Thymus (tissue), 11 donors: Measurements from ENCODE around the gene ILK. TPM values are rescaled to one million over a fixed set of nuclear protein-coding genes. Genes with fewer than 3 reads are reported as not detected.
A peak's percentile ranks its signal among the peaks of the same experiment; 100 is the strongest.

Experiments
- DNase-seq, 9 donors: peaks; one replicate each; pipeline ENCODE4 v3.0.0-alpha.2; 2013; ENCODE audit warnings: low spot score in 9 of 9, low read depth in 6 of 9, missing footprints in 1 of 9
- H3K27ac ChIP-seq, 2 donors: one replicate each; pipeline ENCODE4 v1.5.1; 2013; ENCODE audit warnings: control low read depth in 1 of 2, low read depth in 1 of 2, low read length in 1 of 2, mild to moderate bottlenecking in 1 of 2, moderate library complexity in 1 of 2
- H3K27me3 ChIP-seq, 2 donors: one replicate each; pipeline ENCODE4 v1.5.1; 2013; ENCODE audit warnings: low read length in 1 of 2; ENCODE audit not compliant: control insufficient read depth in 2 of 2, insufficient read depth in 1 of 2
- H3K36me3 ChIP-seq, 2 donors: one replicate each; pipeline ENCODE4 v1.5.1; 2013; ENCODE audit warnings: low read length in 1 of 2, mild to moderate bottlenecking in 1 of 2, moderate library complexity in 1 of 2; ENCODE audit not compliant: control insufficient read depth in 2 of 2, insufficient read depth in 2 of 2
- H3K4me1 ChIP-seq, 2 donors: one replicate each; pipeline ENCODE4 v1.5.1; 2013; ENCODE audit warnings: low read length in 2 of 2; ENCODE audit not compliant: control insufficient read depth in 2 of 2, insufficient read depth in 2 of 2
- H3K4me3 ChIP-seq, 2 donors: one replicate each; pipeline ENCODE4 v1.5.1; 2013; ENCODE audit warnings: low read length in 2 of 2, control low read depth in 1 of 2, mild to moderate bottlenecking in 1 of 2
- H3K9me3 ChIP-seq, 2 donors: one replicate each; pipeline ENCODE4 v1.5.1; 2013; ENCODE audit warnings: low read length in 1 of 2, mild to moderate bottlenecking in 1 of 2; ENCODE audit not compliant: control insufficient read depth in 2 of 2, insufficient read depth in 1 of 2
- WGBS: extraction: QIAGEN DNeasy Blood & Tissue Kit; methylation state at CpG from one replicate; pipeline ENCODE4 v1.1.7; 2013; 5-methylcytosine and 5-hydroxymethylcytosine counted together
- polyA plus RNA-seq: library from polyadenylated mRNA; stranded (reverse); fragments of 200-250 nt; gene quantifications from one replicate; pipeline ENCODE4 v1.2.3, GENCODE V29; 2013
- total RNA-seq: library from RNA; stranded (reverse); fragments of 120-200 nt; gene quantifications from one replicate; pipeline ENCODE4 v1.2.4, GENCODE V29; 2013
- donor health status: healthy.

ILK gene
- total and polyA plus RNA-seq, 2 donors: 68.6 to 74.6 TPM

DNA sequence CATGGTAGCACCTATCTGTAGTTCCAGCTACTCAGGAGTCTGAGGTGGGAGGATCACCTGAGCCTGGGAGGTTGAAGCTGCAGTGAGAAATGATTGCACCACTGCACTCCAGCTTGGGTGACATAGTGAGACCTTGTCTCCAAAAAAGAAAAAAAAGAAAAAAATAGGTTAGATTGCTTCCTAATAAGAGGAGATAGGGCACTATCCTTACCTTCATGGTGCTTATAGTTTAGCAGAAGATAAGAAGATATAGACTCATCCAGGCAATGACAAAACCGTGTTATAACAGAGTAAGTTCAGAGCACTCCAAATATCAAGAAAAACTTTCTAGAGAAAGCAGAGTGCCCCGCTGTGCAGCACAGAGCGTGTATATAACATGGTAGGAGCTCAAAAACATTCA, 42.3 kb upstream of the ILK start:
- H3K4me3 ChIP-seq: no peak overlapping the region
- H3K36me3 ChIP-seq: no peaks in the 10 kb centered on the region
- no peaks in the 10 kb centered on the region for H3K4me1 ChIP-seq
- DNase-seq: no peak
- no peak overlapping the region for H3K27ac ChIP-seq
- 95% methylated on average over 3 of the region's 3 CpGs for WGBS
- no peaks in the 10 kb centered on the region for H3K9me3 ChIP-seq
- no peaks in the 10 kb centered on the region for H3K27me3 ChIP-seq

DNA sequence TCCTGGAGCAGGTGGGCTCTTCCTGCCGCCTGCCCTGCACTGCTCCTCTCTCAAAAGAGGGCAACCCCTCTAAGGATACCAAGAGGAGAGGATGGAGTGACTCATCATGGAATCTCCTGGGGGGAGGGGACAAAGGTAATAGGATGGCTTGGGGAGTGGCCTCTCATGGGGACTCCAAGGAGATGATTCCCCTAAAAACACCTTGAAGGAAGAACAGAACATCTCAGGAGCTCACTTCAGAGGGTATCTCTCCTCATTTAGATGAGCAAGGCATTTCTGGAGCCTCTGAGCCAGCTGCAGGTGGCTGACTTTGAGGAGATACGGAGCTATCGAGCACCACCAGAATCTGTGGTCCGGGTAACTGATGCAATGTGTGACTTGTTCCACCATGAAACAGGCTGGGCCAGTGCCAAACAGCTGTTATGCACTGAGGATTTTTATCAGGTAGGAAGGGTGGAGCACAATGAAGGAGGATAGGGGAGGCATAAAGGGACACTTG, 40.4 kb upstream of the ILK start:
- no peak for DNase-seq
- Histone ChIP-seq H3K27ac (no peak overlapping the region), H3K4me1 (no peaks in the 10 kb centered on the region), H3K27me3 (no peaks in the 10 kb centered on the region), H3K36me3 (no peaks in the 10 kb centered on the region), H3K4me3 (no peak overlapping the region), H3K9me3 (no peaks in the 10 kb centered on the region)
- WGBS: 94% methylated on average over 4 of the region's 4 CpGs

DNA sequence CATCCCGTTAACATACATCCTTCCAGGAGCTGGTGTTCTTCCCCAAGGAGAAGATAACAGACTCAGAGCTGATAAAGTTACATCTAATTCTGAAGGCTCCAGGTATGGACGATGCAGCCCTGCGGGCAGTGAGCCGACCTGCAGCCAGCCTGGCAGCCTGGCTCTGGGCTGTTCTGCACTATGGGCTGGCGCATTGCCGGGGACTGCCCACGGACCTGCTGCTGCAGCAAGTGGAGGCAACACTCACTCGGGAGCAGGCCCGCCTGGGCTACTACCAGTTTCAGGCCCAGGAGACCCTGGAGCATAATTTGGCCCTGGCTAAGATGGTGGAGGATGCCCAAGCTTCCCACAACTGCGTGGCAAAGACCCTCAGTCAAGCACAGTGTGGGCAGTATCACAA, 39.9 kb upstream of the ILK start:
- no peaks in the 10 kb centered on the region for H3K9me3 ChIP-seq
- WGBS: 92% methylated on average over 10 of the region's 10 CpGs
- H3K27me3 ChIP-seq: no peaks in the 10 kb centered on the region
- peaks cover 0 to 3% of the 10 kb centered on the region in 2 donors for H3K4me1 ChIP-seq
- no peak for DNase-seq
- H3K36me3 ChIP-seq: no peaks in the 10 kb centered on the region
- H3K4me3 ChIP-seq: no peak overlapping the region
- no peak overlapping the region for H3K27ac ChIP-seq

DNA sequence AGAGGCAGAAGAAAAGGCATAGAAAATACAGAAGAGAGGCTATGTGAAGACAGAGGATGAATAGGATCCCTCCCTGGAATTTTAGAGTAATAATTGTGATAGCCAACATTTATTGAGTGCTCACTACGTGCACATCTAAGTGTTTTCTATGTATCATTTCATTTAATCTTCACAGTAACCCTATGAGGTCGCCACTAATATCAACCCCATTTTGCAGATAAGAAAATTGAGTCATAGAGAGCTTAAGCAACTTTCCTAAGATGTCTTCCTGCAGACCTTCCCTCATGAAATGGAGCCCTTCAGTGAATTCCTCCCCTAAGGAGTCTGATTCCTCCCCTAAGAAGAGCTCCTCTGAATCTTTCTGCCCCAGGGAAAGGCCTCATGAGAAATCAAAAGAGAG, 38.2 kb upstream of the ILK start:
- H3K27ac ChIP-seq: no peak overlapping the region
- 97% methylated on average over 2 of the region's 2 CpGs for WGBS
- H3K4me3 ChIP-seq: no peak overlapping the region
- H3K27me3 ChIP-seq: no peaks in the 10 kb centered on the region
- peaks cover 0 to 3% of the 10 kb centered on the region in 2 donors for H3K4me1 ChIP-seq
- no peaks in the 10 kb centered on the region for H3K36me3 ChIP-seq
- H3K9me3 ChIP-seq: no peaks in the 10 kb centered on the region
- no peak for DNase-seq

DNA sequence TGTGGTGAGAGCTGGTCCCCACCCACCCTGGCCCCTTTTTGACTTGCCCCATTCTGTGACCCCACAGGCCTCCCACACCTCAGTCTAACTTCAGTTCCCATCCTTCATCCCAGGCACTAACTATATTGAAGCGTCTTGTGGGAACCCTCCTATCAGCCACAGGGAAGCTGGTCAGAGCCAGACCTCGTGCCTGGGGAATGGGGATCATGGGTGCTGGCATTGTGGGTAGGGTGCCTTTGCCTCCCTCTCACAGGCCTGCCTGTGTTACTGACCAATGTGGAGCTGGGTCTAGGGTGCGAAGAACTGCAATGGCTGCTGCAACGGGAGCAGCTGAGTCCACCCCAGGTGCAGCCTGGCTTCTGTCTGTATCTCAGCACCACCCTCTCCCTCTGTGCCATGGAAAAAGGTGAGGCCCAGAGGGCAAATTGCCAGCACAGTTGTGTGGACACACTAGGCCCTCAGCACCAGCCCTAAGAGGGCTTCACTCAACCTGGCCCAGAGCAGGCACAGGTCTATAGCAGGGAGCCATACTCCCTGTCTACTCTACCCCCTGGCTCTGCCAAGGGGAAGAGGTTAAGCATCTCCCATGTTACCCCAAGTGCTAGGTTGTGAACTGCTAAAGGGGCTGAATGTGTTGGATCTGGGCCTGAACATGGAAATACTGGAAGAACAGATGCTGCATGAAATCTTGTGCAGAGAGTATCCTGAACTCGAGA, 37.4 kb upstream of the ILK start:
- DNase-seq: no peak
- peaks cover 0 to 3% of the 10 kb centered on the region in 2 donors for H3K36me3 ChIP-seq
- no peak overlapping the region for H3K27ac ChIP-seq
- H3K4me1 ChIP-seq: peaks cover 0 to 3% of the 10 kb centered on the region in 2 donors
- H3K9me3 ChIP-seq: peaks cover 0 to 2% of the 10 kb centered on the region in 2 donors
- no peaks in the 10 kb centered on the region for H3K27me3 ChIP-seq
- WGBS: 98% methylated on average over 5 of the region's 5 CpGs
- H3K4me3 ChIP-seq: no peak overlapping the region

DNA sequence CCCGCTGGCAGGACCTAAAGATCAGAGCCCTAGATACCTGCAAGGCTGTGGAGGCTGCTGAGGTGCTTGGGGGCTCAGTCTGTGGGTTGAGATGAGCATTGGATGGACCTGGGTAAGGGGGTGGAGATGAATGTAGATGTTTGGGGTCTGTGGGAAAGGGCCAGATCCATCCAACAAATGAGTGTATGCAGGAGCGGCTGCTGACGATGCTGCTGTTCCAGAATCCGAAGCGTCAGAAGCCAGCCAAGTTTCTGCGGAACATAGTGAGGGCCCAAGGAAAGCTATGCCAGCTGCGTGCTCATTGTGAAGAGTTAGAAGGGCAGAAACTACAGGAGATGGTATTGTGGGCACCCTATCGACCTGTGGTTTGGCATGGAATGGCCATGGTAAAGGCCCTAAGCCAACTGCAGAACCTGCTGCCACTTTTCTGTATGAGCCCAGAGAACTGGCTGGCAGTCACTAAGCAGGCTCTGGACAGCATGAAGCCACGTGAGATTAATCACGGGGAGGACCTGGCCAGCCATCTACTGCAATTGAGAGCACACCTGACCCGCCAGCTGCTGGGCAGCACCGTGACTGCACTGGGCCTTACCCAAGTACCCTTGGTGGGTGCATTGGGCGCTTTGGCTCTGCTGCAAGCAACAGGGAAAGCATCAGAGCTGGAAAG, 36.7 kb upstream of the ILK start:
- 94% methylated on average over 13 of the region's 13 CpGs for WGBS
- Histone ChIP-seq H3K4me3 (no peak overlapping the region), H3K27me3 (no peaks in the 10 kb centered on the region), H3K36me3 (peaks cover 0 to 5% of the 10 kb centered on the region in 2 donors), H3K4me1 (peaks cover 0 to 3% of the 10 kb centered on the region in 2 donors), H3K9me3 (peaks cover 0 to 8% of the 10 kb centered on the region in 2 donors), H3K27ac (no peak overlapping the region)
- no peak for DNase-seq

DNA sequence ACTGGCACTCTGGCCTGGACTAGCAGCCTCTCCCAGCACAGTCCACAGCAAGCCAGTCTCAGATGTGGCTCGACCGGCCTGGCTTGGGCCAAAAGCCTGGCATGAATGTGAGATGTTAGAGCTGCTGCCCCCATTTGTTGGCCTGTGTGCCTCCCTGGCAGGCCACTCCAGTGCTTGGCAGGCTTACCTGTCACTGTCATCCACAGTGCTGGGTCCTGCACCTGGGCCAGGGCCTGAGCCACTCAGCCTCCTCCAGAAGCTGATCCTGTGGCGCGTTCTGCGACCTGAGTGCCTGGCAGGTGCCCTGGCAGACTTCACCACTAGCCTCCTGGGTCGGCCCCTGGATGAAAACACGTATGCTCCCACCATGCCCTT, 36.2 kb upstream of the ILK start:
- H3K27ac ChIP-seq: no peak overlapping the region
- DNase-seq: no peak
- H3K36me3 ChIP-seq: peaks cover 0 to 5% of the 10 kb centered on the region in 2 donors
- H3K27me3 ChIP-seq: no peaks in the 10 kb centered on the region
- H3K4me3 ChIP-seq: no peak overlapping the region
- H3K4me1 ChIP-seq: peaks cover 0 to 3% of the 10 kb centered on the region in 2 donors
- H3K9me3 ChIP-seq: peaks cover 0 to 8% of the 10 kb centered on the region in 2 donors
- WGBS: over 99% methylated on average over 7 of the region's 7 CpGs

DNA sequence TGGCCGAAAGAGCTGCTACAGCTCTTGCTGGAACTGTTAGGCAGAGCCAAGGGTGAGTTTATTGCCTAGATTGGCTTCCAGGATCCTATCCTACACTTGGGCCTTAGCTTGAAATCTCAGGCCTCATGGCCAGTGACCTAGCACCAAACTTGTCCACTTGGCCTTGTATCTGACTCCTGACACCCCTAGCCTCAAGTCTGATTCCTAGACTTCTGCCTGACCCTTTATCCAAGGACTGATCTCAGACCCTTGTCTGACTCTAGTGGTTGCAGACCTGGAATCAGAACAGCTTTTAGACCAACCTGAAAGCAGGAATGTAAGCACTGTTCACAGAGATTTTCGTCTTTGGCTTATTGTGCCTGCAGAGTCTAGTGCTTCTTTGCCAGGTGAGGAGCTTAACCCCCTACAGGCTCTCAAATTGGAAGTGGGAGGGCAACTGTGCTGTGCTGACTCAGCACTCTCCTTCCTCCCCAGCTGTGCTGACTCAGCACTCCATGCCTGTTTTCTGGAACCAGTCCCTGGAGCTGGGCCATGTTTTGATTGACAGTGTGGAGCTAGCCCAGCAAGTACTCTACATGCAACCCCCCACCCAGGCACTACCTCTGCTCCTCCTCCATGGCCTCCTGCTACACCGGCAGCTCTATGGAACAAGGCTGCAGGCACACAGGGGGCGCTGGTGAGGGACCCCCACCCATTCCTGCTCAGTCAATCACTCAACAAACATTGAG, 35.2 kb upstream of the ILK start:
- peak in 5 of 9 donors; percentile 3 to 29 (median 6) for DNase-seq
- WGBS: 92% methylated on average over 4 of the region's 4 CpGs
- H3K4me1 ChIP-seq: peaks cover 0 to 3% of the 10 kb centered on the region in 2 donors
- H3K27me3 ChIP-seq: no peaks in the 10 kb centered on the region
- H3K9me3 ChIP-seq: peaks cover 0 to 8% of the 10 kb centered on the region in 2 donors
- no peak overlapping the region for H3K4me3 ChIP-seq
- H3K36me3 ChIP-seq: peaks cover 0 to 5% of the 10 kb centered on the region in 2 donors
- no peak overlapping the region for H3K27ac ChIP-seq

DNA sequence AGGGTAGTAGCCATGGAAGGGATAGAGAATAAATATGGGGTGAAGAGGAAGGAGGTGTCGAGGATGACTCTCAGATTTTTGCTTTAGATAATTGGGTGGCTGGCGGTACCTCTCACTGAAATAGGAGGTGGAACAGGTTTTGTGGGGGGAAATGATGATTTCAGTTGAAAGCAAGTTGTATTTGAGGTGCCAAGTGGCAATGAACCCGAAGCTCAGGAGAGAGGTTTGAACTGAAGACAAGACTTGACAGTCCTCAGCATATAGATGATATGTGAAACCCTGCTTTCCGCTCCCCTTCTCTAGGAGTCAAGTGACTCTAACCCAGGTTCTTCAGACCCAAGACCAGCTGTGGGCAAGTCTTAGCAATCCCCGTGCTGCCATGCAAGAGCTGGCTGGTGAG, 33.9 kb upstream of the ILK start:
- Histone ChIP-seq H3K36me3 (peaks cover 0 to 5% of the 10 kb centered on the region in 2 donors), H3K9me3 (peaks cover 0 to 8% of the 10 kb centered on the region in 2 donors), H3K27ac (no peak overlapping the region), H3K4me3 (no peak overlapping the region), H3K27me3 (no peaks in the 10 kb centered on the region), H3K4me1 (peaks cover 0 to 3% of the 10 kb centered on the region in 2 donors)
- 87% methylated on average over 5 of the region's 5 CpGs for WGBS
- no peak for DNase-seq
